HPDE6-E6E7 (cell line): ENCODE measurements around the gene FOXL3.
"Not testable (repeated sequence)": the region's sequence is repeated elsewhere in the genome, so short reads cannot be mapped to it uniquely, and the experiment has no call there.

Source experiments
- DNase-seq: peaks from one replicate; pipeline ENCODE4 v3.0.0; 2011; ENCODE audit warnings: missing footprints; ENCODE audit errors: extremely low spot score

FOXL3 gene

GRCh38 chr7:323410-323809 lies 33.4 kb downstream of the FOXL3 start:
- no peak for DNase-seq

- no peak for DNase-seq
These were observed 34.0 kb downstream of the FOXL3 start for GRCh38 chr7:324011-324410.

- DNase-seq = no peak
These were observed 35.3 kb downstream of the FOXL3 start for GRCh38 chr7:325051-325798.

GRCh38 chr7:325811-326210 lies 35.8 kb downstream of the FOXL3 start:
- no peak for DNase-seq

- DNase-seq = no peak
These were observed 36.3 kb downstream of the FOXL3 start for GRCh38 chr7:326273-326672.

GRCh38 chr7:326809-327232 lies 36.9 kb downstream of the FOXL3 start:
- no peak for DNase-seq

- DNase-seq = no peak
These were observed 37.4 kb downstream of the FOXL3 start for GRCh38 chr7:327233-327931.

- DNase-seq = no peak
These were observed 38.2 kb downstream of the FOXL3 start for GRCh38 chr7:327991-328702.

GRCh38 chr7:329691-330281 lies 39.8 kb downstream of the FOXL3 start:
- DNase-seq = no peak

- DNase-seq = no peak
These were observed 40.7 kb downstream of the FOXL3 start for GRCh38 chr7:330511-331230.

- DNase-seq = no peak
These were observed 42.1 kb downstream of the FOXL3 start for GRCh38 chr7:332020-332517.

GRCh38 chr7:332646-333392 lies 42.8 kb downstream of the FOXL3 start:
- peak; percentile 81 for DNase-seq

GRCh38 chr7:333393-333764 lies 43.4 kb downstream of the FOXL3 start:
- peak; percentile 37 for DNase-seq

- DNase-seq = no peak
These were observed 44.8 kb downstream of the FOXL3 start for GRCh38 chr7:334618-335357.

GRCh38 chr7:335358-336148 lies 45.6 kb downstream of the FOXL3 start:
- no peak for DNase-seq

- not testable (repeated sequence) for DNase-seq
These were observed 46.2 kb downstream of the FOXL3 start for GRCh38 chr7:336149-336533.

GRCh38 chr7:336810-337566 lies 47.0 kb downstream of the FOXL3 start:
- DNase-seq = no peak

GRCh38 chr7:337567-337951 lies 47.6 kb downstream of the FOXL3 start:
- DNase-seq = no peak
